ENCODE measurements around the gene NAV2. TPM values are rescaled to one million over a fixed set of nuclear protein-coding genes. Genes with fewer than 3 reads are reported as not detected.
A peak's percentile ranks its signal among the peaks of the same experiment; 100 is the strongest.

The NAV2 gene
- total RNA-seq, 1 experiment from 2014 or later: 2.1 TPM

- DNase-seq (ENCODE audit: low read depth, low spot score): no peak
- no peaks in the 10 kb centered on the region for H4K20me1 ChIP-seq (ENCODE audit: insufficient read depth)
- ChIA-PET CTCF (interaction anchor here (1.0 to 2.6 kb wide), 4 partner anchors 163 to 184 kb away, joined by 3 to 14 read pairs (median 4); no protein-coding TSS in a partner anchor), POLR2A (no interaction called here), RAD21 (ENCODE audit: low non-redundant PET in 1 of 2, low total read pairs in 2 of 2, uncharacterized antibody in 2 of 2, unreplicated experiment in 2 of 2) (interaction anchor here in 1 of 2 experiments (0.6 kb wide), 1 partner anchor 176 kb away, joined by 4 read pairs; no protein-coding TSS in a partner anchor)
- H3K27me3 ChIP-seq (ENCODE audit: insufficient read depth, low read length): no peaks in the 10 kb centered on the region
- H3K4me1 ChIP-seq (ENCODE audit: control insufficient read depth in 1 of 2, insufficient read depth in 2 of 2, low read length in 2 of 2): no peaks in the 10 kb centered on the region
- TF ChIP-seq, protein P1, sequence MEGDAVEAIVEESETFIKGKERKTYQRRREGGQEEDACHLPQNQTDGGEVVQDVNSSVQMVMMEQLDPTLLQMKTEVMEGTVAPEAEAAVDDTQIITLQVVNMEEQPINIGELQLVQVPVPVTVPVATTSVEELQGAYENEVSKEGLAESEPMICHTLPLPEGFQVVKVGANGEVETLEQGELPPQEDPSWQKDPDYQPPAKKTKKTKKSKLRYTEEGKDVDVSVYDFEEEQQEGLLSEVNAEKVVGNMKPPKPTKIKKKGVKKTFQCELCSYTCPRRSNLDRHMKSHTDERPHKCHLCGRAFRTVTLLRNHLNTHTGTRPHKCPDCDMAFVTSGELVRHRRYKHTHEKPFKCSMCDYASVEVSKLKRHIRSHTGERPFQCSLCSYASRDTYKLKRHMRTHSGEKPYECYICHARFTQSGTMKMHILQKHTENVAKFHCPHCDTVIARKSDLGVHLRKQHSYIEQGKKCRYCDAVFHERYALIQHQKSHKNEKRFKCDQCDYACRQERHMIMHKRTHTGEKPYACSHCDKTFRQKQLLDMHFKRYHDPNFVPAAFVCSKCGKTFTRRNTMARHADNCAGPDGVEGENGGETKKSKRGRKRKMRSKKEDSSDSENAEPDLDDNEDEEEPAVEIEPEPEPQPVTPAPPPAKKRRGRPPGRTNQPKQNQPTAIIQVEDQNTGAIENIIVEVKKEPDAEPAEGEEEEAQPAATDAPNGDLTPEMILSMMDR (IDR thresholded peaks at IDR 0.05 in 2 of 3, conservative IDR thresholded peaks at IDR 0.05 in 1 of 3; ENCODE audit: borderline replicate concordance in 1 of 3, insufficient read depth in 1 of 3, low read depth in 2 of 3, low read length in 2 of 3): peak; percentile 36 to 41 (median 37); a peak in 4 of 6 replicates
- TF ChIP-seq POLR2AphosphoS5 (IDR thresholded peaks at IDR 0.05; ENCODE audit: low read depth, low read length): no peak
- peak; percentile 36 for TF ChIP-seq RAD21 (IDR thresholded peaks at IDR 0.05; ENCODE audit: low read depth)
- no peak for ATAC-seq
- BruUV-seq (replicated peaks): no TSS peak
- H3K9me2 ChIP-seq (ENCODE audit: insufficient read depth): no peaks in the 10 kb centered on the region
- H3K4me3 ChIP-seq (replicated peaks in 1 of 2; ENCODE audit: low read depth in 1 of 2, low read length in 2 of 2): no peak overlapping the region
- no peak overlapping the region for H3K4me2 ChIP-seq (ENCODE audit: low read length)
- no peak overlapping the region for H3K27ac ChIP-seq (ENCODE audit: low read depth, low read length)
- H3K9ac ChIP-seq (ENCODE audit: low read length): no peak overlapping the region
- no peak overlapping the region for H2AFZ ChIP-seq (ENCODE audit: low read depth, low read length, poor library complexity, severe bottlenecking)
- intact Hi-C loops (cut with micrococcal nuclease): loop anchor here (5.0 to 10.0 kb wide), 2 partner anchors 392 to 485 kb away; no protein-coding TSS in a partner anchor
- H3K79me2 ChIP-seq (ENCODE audit: insufficient read depth, low read length): no peaks in the 10 kb centered on the region
- no peaks in the 10 kb centered on the region for H3K9me3 ChIP-seq (ENCODE audit: control insufficient read depth in 1 of 2, insufficient read depth in 1 of 2, low read depth in 1 of 2, low read length in 2 of 2)
- no peaks in the 10 kb centered on the region for H3K36me3 ChIP-seq (ENCODE audit: control insufficient read depth in 1 of 2, insufficient read depth in 2 of 2, low read length in 2 of 2)
Observed at GRCh38 chr11:19739872-19740271, 27.2 kb downstream of the NAV2 start.

- no peak overlapping the region for H3K4me3 ChIP-seq (replicated peaks in 1 of 2; ENCODE audit: low read depth in 1 of 2, low read length in 2 of 2)
- CTCF ChIA-PET: no interaction called here
- TF ChIP-seq SRF (IDR thresholded peaks at IDR 0.05; ENCODE audit: low read depth) (no peak), SP1 (IDR thresholded peaks at IDR 0.05; ENCODE audit: low read depth) (no peak), ZFX (IDR thresholded peaks at IDR 0.05) (no peak), SIN3A (IDR thresholded peaks at IDR 0.05; ENCODE audit: low read depth) (no peak)
- no peak overlapping the region for H3K9ac ChIP-seq (ENCODE audit: low read length)
- H3K27me3 ChIP-seq (ENCODE audit: insufficient read depth, low read length): no peaks in the 10 kb centered on the region
- no peak overlapping the region for H3K27ac ChIP-seq (ENCODE audit: low read depth, low read length)
- intact Hi-C loops (cut with micrococcal nuclease): loop anchor here (5.0 to 10.0 kb wide), 2 partner anchors 392 to 486 kb away; no protein-coding TSS in a partner anchor
- no TSS peak for BruUV-seq (replicated peaks)
- POLR2A ChIA-PET: no interaction called here
- H4K20me1 ChIP-seq (ENCODE audit: insufficient read depth): no peaks in the 10 kb centered on the region
- H3K4me2 ChIP-seq (ENCODE audit: low read length): no peak overlapping the region
- no peaks in the 10 kb centered on the region for H3K9me2 ChIP-seq (ENCODE audit: insufficient read depth)
- no peak overlapping the region for H2AFZ ChIP-seq (ENCODE audit: low read depth, low read length, poor library complexity, severe bottlenecking)
- H3K4me1 ChIP-seq (ENCODE audit: control insufficient read depth in 1 of 2, insufficient read depth in 2 of 2, low read length in 2 of 2): no peaks in the 10 kb centered on the region
- RAD21 ChIA-PET (ENCODE audit: low non-redundant PET in 1 of 2, low total read pairs in 2 of 2, uncharacterized antibody in 2 of 2, unreplicated experiment in 2 of 2): no interaction called here
- H3K79me2 ChIP-seq (ENCODE audit: insufficient read depth, low read length): no peaks in the 10 kb centered on the region
- no peaks in the 10 kb centered on the region for H3K36me3 ChIP-seq (ENCODE audit: control insufficient read depth in 1 of 2, insufficient read depth in 2 of 2, low read length in 2 of 2)
- DNase-seq (ENCODE audit: low read depth, low spot score) (no peak), ATAC-seq (no peak)
- H3K9me3 ChIP-seq (ENCODE audit: control insufficient read depth in 1 of 2, insufficient read depth in 1 of 2, low read depth in 1 of 2, low read length in 2 of 2): no peaks in the 10 kb centered on the region
Observed at GRCh38 chr11:19740586-19740985, 27.9 kb downstream of the NAV2 start.

Measured in HCT116 (cell line).